Measurements from ENCODE around the gene TMEM240.
"Not testable (repeated sequence)": the region's sequence is repeated elsewhere in the genome, so short reads cannot be mapped to it uniquely, and the experiment has no call there.

The TMEM240 gene

DNA sequence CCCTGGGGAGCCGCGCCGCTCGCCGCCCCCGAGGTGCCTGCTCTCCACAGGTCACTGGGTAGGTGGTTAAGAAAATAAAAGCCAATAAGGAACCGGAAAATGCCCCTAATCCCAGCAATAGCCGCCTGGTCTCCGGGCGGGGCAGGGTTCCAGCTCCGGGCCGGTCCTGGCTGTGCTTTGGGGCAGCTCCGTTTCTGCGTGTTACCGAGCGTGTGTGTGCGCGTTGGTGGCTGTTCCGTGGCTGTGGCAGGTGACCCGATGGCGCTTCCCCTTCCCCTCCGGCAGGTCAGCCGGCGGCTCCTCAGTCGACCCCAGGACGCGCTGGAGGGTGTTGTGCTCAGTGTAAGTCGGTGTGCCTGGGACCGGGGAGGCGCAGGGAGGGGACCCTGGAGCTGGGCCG, 17.2 kb downstream of the TMEM240 start:
- not testable (repeated sequence) for DNase-seq

DNA sequence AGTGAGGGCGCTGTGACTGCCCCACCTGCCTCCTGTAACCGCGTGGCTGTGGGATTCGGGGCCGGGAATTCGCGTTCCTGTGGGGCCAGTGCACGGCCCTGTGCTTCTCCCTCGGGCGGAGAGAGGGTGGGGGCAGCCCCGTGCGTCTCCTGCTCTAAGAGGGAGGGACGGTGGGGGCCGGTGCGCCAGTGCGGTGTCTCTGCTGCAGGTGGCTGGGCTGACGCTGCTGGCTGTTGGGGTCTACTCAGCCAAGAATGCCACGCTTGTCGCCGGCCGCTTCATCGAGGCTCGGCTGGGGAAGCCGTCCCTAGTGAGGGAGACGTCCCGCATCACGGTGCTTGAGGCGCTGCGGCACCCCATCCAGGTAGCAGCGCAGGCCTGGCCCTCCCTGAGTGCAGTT, 17.9 kb downstream of the TMEM240 start:
- not testable (repeated sequence) for DNase-seq

DNA sequence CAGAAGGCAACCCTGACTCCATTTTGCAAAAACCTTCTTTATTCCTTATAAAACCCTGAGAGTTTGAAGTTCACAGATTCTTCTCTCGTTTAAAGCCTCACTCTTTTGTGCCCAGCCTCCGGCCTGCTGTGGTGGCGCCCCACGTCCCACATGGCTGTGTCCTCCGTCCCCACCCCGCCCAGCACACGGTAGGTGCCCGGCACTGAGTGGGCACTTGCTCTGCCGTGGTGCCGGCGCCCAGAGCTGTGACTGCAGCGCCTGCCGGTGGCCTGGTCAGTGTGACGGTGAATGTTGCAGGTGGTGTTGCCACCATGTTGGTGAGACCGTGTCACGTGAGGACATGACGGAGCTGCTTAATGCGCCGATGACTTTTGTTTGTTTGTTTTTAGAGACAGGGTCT, 19.1 kb downstream of the TMEM240 start:
- DNase-seq: no peak

DNA sequence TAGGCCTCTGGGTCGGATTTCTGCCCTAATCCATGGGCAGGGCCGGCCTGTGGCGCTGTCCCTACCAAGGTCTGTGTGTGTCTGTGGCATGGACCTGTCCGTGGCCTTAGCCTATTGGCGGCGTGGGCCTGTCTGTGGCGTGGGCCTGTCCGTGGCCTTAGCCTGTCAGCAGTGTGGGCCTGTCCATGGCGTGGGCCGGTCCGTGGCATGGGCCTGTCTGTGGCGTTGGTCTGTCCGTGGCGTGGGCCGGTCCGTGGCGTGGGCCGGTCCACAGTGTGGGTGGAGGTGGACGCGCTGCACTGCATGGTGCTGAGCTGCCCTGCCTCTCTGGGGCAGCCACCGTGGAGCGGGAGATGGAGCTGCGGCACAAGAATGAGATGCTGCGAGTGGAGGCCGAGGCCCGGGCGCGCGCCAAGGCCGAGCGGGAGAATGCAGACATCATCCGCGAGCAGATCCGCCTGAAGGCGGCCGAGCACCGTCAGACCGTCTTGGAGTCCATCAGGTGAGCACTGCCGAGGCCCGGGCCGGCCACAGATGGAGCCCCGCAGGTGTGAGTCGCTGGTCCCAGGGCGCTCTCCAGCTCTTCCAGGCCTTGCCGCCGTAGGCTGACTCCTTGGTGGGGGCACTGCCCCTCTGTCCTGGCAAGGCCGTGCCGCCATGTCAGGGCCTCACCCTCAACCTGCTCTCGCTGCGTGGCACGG, 20.5 kb downstream of the TMEM240 start:
- DNase-seq: not testable (repeated sequence)

DNA sequence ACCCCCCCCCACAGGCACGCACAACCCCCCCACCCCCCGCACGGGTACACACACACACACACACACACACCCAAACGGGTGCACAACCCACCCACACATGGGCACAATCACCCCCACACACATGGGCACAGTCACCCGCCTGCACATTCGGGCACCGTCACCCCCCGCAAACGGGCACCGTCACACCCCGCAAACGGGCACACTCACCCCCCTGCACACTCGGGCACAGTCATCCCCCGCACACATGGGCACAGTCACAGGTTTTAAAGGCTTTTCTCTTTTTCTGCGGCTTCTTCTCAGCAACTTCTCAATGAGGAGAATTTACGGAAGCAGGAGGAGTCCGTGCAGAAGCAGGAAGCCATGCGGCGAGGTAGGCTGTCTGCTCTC, 21.8 kb downstream of the TMEM240 start:
- not testable (repeated sequence) for DNase-seq

DNA sequence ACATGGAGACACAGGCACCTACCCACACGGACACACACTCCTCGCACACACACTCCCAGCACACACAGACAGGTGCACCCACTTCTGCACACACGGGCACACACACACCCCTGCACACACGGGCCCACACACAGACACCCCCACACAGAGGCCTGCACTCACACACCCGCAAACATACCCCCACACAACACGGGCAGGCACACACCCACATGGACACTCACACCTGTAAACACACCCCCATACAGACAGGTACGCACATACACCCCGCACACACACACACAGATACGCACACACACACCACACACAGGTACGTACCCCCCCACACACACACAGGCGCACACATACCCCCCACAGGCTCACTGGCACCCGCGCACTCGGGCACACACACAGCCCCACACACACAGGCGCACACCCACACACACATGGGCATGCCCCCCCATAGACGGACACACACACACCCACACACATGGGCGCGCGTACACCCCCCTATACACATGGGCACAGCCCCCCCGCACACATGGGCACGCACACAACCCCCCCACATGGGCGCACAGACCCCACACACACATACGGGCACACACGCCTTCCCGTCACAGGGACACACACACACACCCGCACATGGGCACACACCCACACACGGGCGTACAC, 22.3 kb downstream of the TMEM240 start:
- no peak for DNase-seq

DNA sequence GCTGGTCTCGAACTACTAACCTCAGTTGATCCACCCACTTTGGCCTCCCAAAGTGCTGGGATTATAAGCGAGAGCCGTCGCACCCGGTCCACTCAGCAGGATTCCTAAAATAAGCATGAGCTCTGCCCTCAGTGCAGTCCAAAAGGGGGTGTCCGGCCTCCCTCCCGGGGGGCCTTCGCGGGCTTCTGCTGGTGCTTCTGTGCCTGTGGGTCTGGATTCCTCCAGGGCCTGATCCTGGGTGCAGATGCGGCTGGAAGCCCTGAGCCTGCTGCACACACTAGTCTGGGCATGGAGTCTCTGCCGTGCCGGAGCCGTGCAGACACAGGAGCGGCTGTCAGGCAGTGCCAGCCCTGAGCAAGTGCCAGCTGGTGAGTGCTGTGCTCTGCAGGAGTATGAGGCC, 23.5 kb downstream of the TMEM240 start:
- DNase-seq: not testable (repeated sequence)

DNA sequence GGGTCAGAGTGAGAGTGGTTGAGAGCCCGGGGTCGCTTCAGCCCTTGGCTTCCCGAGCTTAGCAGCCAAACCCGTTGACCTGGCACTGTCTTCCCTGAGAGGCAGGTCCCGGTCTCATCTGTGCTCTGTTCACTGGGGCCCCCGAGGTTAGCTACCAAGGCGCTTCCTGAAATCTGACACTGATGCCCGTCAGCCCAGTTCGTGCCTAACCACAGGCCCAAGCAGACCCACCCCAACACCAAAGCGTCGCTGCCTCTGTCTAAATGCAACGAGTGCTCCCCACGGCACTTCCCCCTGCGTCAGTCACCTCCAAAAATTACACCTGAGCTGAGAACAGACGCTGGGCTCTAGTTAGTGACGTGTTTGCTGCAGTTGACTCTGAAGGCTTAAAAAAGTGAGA, 26.0 kb downstream of the TMEM240 start:
- DNase-seq: not testable (repeated sequence)

DNA sequence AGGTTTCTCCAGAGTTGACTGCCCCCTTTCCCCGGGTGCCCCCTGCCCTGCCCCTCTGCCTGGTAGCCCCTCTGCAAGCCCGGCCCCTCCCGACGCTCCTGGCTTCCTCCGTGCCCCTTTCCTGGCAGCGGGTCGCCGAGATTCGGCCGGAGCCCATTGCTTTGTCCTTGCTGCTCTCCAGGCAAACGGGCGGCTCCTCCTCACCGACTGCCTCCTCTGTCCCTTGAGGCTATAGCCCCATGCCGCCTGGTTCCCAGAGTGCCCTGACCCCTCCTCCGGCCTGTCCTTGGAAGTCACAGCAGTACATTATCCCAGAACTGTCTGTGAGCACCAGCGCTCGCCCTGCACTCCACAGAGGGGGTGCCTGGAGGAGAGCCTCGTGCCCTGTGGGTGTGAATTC, 26.7 kb downstream of the TMEM240 start:
- not testable (repeated sequence) for DNase-seq

DNA sequence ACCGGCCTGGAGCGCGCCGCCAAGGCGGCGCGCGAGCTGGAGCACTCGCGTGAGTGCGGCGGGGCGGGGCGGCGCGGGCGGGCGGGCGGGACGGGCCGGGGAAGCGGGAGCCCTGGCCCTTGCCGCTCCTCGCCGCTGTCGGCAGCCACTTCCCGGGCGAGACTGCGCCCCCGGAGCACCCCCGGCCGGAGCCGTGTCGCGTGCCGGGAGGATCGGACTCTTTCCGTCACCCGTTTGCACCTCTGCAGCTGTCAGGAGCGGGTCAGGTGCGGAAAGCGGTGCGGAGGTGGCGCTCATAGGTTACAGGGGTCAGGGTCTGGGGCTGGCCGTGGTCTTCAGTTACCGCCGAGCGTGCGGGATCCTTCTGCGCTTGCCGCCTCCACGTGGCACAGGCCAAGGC, 28.0 kb downstream of the TMEM240 start:
- DNase-seq: peak in 1 of 4 experiments; percentile 16

DNA sequence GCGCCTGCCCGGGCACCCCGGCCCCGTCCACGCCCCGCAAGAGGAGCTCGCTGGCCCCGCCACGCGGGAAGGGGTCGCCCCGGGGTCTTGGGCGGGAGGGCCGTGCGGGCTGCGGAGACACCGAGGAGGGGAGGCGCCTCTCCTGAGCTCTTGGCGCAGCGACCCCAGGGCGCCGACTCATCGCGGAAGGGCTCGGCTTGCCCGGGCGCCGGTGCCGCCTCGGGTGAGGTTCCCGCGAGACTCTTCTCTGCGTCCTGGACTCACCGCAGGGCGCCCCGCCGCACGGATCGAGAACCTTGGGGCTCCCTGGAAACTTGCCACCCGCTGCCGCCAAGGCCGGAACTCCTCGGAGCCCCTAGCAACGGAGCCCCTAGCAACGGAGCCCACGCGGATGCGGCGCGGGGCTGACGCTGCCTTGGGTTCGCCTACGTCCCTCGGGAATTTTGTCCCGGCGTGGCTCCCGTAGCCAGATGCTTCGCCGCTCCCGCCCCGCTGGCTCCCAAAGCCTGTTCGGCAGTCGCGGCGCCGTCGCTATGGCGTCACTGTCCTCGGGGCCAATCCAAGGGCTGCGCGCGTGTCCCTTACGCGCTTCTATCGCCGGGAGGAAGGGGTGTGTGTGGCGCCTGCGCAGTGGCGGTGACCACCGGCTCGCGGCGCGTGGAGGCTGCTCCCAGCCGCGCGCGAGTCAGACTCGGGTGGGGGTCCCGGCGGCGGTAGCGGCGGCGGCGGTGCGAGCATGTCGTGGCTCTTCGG, 28.7 kb downstream of the TMEM240 start, which contains the start of gene ATAD3A:
ATAD3A (plus strand) TSS at position 630 of the 753 bp plus-strand sequence; CDS start at position 737, 107 bp downstream.
- peak; percentile 78 to 91 (median 89) for DNase-seq

DNA sequence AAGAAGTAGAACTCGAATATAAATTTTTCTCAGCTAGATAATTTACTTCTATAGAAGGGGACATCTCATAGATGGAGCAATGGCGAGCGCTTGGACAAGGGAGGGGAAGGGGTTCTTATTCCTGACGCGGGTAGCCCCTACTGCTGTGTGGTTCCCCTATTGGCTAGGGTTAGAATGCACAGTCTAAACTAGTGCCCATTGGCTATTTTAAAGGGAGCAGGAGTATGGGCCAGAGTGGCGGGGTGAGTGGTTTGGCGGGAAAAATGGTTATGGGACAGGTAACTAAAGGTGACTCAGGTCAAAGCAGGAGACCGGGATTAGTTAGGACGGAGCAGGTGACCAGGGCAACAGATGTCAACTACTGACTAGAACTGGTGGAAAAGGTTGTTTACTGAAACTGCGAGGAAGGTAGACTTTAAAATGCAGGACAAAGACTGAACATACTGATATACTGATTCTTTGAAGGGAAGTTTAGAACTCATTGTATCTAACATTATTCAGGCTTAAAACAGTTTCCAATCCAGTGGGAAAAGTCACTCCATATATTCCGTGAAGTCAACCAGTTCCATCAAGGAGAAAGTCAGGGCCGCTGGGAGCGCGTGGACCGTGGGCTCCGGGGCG, 29.4 kb downstream of the TMEM240 start:
- DNase-seq: no peak

DNA sequence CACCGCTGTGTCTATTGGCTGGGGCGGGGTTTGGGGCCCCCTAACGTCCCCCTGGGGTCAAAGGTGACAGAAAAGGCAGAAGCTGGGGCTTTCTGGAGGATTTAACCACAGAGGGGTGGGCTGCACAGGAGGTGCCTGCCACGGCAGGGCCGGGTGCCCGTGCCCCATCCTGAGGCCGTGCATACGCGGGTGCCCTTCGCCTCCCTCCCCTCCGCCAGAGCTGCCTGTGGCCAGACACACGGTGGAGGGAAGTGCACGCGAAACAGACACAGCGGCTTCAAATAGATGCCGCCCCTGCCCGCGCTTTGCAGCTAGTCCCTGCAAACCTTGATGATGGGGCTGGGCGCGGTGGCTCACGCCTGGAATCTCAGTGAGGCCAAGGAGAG, 31.0 kb downstream of the TMEM240 start:
- DNase-seq: not testable (repeated sequence)

DNA sequence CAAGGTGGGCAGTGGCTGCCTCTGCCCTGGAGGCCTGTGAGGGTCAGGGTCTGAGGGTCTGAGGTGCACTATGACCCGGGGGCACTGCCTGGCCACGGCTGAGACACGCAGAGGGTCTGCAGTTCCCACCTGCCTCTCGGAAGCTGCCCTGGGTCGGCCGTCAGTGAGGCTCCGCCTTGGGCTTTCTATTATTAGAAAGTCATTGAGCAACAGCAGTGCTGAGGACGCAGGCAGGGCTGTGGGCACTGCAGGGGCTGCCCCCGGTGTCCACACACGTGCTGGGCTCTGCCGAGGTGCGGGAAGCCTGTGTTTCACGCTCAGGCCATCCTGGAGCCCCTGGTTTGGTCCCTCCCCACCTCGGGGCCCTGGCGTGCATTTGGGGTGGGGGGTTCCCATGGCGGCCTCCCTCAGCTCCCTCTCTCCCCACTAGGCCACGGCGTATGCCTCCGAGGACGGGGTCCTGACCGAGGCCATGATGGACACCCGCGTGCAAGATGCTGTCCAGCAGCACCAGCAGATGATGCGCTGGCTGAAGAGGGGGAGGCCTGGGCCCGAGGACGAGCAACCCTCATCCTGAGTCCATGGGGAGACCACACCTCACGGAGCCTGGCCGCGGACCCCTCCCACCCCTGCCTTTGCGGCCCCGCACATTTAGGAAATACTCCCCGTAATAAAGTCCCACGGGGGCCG, 31.5 kb downstream of the TMEM240 start:
- DNase-seq: not testable (repeated sequence)

DNA sequence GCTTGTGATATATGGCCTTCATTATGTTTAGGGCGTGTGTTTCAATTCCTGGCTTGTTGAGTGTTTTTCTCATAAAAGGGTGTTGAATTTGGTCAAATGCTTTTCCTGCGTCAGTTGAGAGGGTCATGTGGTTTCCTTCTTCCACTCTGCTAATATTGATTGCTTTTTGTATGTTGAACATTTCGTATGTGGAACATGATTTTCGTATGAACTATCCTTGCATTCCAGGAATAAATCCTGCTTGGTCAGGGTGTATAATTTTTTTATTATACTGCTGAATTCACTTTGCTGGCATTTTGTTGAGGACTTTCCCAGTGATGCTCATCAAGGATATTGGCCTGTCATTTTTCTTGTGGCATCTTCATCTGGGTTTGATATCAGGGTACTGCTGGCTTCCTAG, 33.1 kb downstream of the TMEM240 start:
- no peak for DNase-seq

DNA sequence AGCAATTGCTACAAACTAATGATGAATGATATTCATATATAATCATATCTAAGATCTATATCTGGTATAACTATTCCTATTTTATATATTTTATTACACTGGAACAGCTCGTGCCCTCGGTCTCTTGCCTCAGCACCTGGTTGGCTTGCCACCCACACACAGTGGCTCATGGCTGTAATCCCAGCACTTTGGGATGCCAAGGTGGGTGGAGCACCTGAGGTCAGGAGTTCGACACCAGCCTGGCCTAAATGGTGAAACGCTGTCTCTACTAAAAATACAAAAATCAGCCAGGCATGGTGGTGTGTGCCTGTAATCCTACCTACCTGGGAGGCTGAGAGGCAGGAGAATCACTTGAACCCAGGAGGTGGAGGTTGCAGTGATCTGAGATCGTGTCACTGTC, 34.6 kb downstream of the TMEM240 start:
- DNase-seq: not testable (repeated sequence)

DNA sequence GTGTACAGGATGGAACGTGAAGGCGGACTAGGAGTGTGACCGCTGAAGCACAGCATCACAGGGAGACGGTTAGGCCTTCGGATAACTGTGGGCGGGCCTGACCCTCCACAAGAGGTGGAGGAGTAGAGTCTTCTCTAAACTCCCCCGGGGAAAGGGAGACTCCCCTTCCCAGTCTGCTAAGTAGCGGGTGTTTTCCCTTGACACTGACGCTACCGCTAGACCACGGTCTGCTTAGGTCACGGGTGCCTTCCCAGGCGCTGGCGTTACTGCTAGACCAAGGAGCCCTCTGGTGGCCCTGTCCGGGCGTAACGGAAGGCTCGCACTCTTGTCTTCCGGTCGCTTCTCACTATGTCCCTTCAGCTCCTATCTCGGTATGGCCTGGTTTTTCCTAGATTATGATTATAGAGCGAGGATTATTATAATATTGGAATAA, 35.0 kb downstream of the TMEM240 start:
- DNase-seq: not testable (repeated sequence)

DNA sequence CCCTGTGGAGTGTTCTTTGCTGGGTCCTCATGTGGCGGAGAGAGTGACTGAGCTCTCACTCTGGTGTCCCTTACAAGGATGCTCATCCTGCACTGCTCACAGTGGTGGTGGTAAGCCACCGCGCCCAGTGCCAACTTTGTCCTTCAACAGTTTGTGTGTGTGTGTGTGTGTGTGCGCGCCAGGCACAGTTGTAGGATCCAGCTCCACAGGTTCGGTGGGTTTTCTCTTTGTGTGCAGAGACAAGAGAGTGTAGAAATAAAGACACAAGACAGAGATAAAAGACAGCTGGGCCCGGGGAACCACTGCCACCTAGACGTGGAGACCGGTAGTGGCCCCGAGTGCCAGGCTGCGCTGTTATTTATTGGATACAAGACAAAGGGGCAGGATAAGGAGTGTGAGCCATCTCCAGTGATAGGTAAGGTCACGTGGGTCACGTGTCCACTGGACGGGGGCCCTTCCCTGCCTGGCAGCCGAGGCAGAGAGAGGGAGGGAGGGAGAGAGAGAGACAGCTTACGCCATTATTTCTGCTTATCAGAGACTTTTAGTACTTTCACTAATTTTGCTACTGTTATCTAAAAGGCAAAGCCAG, 35.6 kb downstream of the TMEM240 start:
- peak in 3 of 4 experiments; percentile 42 to 63 (median 44) for DNase-seq

DNA sequence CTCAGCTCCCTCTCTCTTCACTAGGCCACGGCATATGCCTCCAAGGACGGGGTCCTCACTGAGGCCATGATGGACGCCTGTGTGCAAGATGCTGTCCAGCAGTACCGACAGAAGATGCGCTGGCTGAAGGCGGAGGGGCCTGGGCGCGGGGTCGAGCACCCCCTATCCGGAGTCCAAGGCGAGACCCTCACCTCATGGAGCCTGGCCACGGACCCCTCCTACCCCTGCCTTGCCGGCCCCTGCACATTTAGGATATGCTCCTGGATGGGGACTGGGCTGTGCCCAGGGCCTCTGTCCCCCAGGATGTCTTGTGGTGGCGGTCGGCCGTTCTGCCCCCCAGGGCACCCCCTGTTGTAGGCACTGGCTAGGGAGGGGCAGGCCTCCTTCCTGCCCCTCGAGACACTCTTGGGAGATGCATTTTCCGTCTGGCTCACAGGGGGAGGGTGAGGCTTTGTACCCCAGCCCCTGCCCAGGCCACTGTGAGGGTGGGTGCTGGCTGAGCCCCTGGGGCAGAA, 44.9 kb downstream of the TMEM240 start:
- DNase-seq: not testable (repeated sequence)

DNA sequence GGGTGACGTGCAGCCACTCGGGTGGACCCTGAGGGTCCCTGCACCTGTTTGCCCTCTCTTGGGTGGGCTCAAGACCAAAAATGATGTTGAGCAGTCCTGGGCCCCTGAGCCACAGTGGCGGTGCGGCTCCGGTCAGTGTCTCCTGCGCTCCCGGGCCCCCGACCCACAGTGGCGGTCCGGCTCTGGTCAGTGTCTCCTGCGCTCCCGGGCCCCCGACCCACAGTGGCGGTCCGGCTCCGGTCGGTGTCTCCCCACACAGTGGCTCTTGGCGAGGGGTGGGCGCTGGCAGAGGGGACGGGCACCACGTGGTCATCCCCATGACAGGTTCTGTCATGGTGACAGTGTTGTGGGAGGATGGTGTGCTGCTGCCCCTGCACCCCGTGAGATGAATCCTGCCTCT, 46.1 kb downstream of the TMEM240 start:
- DNase-seq: not testable (repeated sequence)

DNA sequence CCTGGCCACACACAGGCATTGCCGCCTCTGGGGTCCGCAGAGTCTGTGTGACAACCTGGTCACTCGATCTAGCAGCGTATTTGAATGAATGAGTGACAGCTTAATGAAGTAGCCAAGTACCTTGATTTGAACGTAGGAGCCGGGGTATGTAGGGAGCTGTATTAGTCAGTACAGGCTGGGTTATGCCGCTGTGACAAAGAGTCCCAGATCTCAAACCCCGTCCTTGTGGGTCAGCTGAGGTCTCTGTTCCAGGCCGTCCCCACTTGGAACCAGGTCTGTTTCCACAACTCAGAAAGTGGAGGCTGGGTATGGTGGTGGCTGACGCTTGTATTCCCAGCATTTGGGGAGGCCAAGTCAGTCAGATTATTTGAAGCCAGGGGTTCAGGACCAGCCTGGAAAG, 48.8 kb downstream of the TMEM240 start:
- DNase-seq: no peak
